NCI-H2196 treated with DMSO at 0.1 percent for 48 hours (cell line): ENCODE results near the gene MELTF.
A peak's percentile ranks its signal among the peaks of the same experiment; 100 is the strongest.
"Not testable (repeated sequence)": the region's sequence is repeated elsewhere in the genome, so short reads cannot be mapped to it uniquely, and the experiment has no call there.

Source experiments
- DNase-seq: peaks from one replicate; lab custom pipeline; 2025; ENCODE audit not compliant: unreplicated experiment; lab: John Stamatoyannopoulos, UW

MELTF gene

DNA sequence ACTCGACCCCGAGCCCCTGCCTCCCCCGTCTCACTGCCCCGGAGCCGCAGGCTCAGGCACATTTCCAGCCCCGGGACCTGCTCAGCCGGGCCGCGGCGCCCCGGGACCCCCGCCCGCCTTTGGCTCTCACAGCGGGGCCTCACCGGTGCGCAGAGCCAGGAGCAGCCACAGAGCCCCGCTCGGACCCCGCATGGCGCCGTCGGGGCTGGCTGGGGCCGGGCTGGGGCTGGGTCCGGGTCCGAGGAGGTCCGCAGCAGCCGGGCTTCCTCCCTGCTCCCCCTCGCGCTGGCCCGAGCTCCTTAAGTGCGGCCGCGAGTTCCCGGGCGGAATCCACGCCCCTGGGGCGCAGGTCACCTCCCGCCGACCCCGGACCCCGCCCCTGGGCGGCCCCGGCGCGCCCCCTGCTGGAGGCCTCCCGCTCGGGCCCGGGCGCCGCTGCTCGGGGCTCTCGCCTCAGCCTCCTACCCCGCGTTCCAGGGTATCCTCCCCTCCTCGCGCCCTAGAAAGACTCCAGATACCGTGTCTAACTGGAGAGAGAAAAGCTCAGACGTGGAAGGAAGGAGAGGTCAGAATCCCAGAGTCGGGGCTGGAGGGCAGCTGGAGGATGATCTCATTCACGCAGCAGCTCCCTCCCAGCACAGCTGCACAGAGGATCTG is at the start of gene MELTF:
Gene MELTF, minus strand, starts transcription at position 307 of the 657 bp plus-strand sequence. Its CDS starts 115 bp downstream, at position 192.
- peak; percentile 72 for DNase-seq

DNA sequence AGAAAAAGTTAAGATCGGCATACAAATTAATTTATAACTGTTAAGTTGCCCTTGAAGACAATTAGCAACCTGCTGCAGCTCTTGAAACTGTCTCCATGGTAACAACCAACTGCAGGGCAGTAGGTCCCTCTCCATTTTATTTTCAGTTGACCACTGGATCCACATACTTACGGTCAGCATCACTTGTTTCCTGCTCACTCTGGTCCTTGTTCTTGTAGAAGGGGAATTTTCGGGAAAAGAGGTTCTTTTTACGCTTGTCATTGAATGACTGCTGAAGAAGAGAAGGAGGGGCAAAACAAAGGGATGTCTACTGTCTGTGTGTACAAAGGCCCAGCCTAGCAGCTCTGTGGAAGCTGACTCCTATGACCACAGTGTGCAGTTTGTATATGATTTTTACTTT is 46.8 kb upstream of the MELTF start:
- no peak for DNase-seq

DNA sequence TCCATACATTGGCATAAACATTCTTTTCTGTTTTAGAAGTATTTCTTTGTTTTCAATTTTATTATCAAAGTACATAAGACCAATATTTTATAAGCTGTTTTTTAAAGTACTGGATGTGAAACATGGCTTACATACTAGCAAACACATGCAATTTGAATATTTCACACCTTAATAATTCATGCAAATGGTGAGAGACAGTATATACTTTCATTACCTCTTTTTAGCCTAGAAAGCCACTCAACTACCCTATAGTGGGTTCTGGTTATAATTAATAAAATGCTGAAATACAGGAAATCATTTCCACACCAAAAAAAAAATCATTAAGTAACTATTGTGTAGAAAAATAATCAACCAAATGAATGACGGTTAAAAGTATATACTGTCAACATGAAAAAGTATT is 38.5 kb upstream of the MELTF start:
- DNase-seq: no peak

DNA sequence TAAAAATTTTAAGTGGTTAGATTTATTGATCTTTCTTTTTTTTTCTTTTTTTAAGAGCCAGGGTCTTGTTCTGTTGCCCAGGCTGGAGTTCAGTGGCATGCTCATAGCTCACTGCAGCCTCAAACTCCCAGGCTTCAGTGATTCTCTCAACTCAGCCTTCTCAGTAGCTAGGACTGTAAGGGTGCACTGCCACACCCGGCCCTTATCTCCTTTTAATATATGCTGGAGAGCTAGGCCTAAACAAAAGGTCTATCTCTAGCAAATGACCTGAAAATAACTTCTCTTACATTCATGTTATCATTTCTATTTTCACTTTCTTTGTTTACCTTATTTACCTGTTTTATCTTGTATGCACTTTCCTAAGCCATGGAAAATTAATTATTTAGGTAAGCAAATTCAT is 35.2 kb upstream of the MELTF start:
- DNase-seq: no peak

DNA sequence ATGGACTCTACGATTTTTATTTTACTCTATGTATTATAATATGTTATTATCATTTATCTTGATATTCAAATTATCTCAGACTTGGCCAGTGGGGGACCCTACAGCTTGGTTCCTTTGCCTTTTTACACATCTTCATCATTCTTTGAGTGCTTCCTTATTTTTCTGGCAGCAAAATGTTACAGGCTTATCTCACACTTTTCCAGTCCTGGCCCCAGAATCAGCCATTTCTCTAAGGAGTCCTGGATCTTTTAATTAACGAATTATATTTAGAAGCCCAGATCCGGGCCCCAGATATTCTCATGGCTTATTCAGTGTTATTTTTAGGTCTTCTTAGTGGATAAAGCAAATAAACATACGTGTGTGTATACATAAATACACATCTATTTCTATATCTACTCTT is 32.8 kb upstream of the MELTF start:
- no peak for DNase-seq

DNA sequence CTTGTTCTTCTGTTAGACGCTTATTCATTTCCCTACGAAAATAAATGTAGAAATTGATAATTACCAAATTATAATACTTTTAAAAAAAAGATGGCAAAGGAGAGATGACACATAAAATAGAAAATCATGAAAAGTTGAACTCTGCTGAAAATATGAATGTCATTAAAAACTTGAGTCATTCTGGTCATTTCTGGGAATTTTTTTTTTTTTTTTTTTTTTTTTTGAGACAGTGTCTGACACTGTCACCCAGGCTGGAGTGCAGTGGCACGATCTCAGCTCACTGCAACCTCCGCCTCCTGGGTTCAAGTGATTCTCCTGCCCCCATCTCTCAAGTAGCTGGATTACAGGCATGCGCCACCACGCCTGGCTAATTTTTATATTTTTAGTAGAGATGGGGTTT is 22.0 kb upstream of the MELTF start:
- DNase-seq: not testable (repeated sequence)

DNA sequence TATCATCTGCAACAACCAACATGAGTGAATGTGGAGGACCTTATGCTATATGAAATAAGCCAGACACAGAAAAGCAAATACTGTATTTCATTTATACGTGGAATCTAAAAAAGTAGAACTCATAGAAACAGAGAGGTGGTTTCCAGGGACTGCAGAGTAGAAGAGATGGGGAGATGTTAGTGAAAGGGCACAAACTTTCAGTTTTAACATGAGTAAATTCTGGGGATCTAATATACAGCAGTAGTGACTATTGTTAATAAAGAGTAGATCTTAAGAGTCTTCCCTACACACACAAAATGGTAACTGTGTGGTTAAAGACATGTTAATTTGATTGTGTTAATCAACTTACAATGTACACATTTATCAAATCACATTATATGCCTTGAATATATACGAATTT is 20.9 kb upstream of the MELTF start:
- DNase-seq: no peak

DNA sequence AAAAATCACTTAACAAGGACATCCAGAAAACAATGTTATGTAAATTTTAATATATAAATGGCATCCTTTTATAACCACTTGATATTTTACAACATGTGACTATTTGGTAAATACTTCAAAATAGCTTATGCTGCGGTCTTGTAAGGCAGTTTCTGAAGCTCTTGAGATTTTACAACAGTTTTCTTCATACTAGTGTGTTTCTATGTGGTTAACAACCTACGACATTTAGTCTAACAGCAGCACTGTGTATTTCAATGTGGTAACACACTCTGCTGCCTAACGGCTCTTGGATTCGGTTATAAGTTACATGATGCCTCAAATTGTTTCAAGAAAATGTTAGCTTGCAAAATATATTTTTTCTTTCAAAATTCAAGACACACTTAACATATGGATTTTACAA is 12.9 kb upstream of the MELTF start:
- no peak for DNase-seq

DNA sequence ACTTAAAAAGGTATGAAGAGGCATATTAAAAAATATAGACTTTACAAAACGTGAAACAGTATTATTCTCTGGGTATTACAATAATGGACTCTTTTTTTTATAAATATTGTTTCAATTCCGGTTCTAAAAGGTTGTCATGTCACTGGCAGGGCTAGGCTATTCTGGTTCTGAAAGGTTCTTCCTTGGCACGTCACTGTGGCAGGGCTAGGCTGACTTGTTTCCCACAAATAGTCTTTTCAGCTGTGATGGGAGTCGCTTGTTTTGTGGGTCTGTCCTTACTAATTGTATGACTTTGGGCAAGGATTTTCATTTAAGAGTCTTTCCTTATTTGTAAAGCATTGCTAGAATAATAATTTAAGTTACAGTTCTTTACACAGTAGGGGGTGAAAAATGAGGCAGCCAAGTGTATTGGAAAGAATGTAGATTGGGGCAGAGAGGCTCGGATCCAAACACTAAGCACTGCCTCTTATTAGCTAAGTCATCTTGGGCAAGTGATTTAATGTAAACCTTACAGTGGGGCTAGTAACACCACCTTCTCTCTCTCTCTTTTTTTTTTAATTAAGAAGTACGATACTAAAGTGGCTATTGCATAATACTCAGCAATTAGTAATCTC is 12.4 kb upstream of the MELTF start:
- DNase-seq: no peak

DNA sequence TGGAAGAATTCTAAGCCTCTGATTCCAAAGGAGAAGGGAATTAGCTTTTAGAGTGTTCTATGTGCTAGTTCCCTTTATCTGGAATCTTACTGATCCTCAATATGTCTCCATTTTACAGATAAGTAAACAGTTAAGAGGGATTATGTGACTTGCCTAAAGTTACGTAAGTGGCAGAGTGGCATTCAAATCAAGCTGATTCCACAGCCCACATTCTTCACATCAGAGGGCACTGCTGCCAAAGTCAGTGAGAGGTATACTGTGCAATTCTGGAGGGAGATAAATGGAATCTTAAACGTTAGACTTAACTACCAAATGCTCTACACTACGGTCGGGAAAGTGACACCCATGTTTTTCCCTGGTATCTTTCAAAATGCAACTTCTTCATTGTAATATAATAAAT is 11.0 kb upstream of the MELTF start:
- no peak for DNase-seq

DNA sequence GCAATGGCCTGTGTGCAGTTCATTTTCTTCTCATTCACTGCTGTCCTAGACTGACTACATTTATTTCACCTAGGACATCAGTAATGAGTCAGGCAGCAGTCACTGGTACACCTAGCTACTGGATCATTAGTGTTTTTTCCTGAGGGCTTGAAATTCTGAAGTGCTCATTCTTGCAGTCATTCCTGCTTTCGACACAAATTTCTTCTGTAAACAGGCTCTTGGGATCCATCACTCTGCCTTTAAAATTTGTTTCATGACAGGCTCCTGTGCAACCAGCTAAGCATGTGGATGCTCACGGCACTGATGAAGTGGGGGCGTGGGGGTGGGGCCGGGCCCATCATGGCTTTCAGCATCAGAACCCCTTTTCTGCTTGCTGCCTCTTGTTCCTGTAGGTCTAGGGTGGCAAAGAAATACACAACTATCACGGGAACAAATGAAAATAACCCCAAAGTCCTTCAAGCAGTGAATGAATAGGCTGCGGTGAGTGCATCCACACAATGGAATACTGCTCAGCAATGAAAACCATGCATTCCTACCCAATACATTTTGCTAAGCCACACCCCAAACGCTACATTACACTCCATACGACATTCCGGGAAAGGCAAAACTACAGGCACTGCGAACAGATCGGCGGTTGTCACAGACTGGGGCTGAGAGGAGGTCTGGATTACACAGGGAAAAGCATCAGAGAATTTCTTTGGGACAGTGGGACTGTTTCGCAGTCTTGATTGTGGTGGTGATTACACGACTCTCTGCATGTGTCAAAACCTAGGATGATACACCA is 9.3 kb upstream of the MELTF start:
- DNase-seq: no peak

DNA sequence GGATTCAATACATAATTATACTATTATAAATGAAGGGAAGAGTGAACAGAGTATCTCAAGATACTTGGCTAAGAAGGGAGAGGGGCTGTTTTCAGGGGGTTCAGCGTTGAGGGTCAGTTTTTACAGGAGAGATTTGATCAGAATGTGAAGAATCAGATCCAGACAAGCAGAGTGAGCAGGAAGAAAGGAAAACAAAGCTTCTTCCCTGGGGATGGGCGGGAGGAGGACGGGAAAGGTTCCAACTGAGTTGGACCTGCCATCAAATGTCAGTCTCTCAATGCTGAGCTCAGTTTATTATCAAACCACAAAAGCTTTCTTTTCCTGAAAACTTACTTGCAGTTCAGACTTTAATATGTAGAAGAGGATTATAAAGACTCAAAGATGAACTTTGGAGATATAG is 6.0 kb upstream of the MELTF start:
- DNase-seq: no peak

DNA sequence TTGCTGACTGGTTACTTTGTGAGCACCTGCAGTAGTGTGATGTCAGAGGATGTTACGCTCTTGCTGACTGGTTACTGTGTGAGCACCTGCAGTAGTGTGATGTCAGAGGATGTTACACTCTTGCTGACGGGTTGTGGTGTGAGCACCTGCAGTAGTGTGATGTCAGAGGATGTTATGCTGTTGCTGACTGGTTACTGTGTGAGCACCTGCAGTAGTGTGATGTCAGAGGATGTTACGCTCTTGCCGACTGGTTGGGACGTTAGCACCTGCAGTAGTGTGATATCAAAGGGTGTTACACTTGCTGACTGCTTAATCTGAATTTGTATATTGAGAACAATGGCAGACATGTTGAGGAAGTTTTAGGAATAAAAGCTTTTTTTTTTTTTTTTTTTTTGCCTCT is 5.2 kb upstream of the MELTF start:
- DNase-seq: not testable (repeated sequence)

DNA sequence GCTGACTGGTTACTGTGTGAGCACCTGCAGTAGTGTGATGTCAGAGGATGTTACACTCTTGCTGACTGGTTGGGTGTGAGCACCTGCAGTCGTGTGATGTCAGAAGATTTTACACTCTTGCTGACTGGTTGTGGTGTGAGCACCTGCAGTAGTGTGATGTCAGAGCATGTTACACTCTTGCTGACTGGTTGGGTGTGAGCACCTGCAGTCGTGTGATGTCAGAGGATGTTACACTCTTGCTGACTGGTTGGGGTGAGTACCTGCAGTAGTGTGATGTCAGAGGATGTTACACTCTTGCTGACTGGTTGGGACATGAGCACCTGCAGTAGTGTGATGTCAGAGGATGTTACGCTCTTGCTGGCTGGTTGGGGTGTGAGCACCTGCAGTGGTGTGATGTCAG is 4.1 kb upstream of the MELTF start:
- not testable (repeated sequence) for DNase-seq

DNA sequence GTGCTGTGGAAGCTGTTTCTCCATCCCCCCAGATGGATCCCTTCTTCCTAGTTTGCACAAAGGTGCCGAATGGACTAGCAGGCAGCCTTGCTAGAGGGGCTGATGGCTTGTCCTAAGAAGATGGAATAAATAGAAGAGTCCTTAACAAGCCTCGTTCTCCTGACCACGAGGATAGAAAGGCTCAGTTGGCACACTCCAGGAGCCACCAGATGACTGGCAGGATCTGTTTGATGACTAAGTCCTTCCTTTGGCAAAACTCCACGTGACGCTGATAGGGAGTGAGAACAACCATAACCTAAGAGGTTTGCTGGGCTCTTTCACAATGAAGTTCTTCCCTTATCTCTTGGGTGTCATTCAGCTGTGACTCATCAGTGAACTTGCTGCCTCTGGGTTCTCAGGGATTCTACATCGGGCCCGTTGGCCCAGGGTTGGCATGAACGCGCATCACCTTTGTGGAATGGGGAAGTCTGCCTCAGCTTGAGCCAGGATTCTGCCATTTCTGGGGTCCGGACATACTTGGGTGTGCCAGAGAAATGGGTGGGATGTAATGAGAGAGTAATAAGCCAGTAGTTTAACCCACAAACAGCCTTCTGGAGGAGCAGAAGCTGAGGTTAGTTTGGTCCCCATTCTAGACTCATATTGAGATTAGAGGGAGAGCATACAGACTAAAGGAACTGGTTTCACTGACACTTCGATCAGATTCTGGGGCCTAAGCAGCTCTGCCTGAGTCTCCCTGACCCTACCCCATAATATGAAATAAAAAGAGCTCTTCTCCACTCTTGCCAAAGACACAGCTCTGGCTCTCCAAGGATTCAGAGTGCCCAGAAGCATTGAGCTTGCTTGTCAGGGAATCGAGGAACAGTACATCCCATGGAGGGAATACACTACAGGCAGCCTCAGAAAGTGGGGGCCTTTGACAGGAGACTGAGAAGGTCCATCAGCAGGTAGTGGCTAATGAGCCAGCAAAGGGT is 2.0 kb upstream of the MELTF start:
- DNase-seq: no peak

DNA sequence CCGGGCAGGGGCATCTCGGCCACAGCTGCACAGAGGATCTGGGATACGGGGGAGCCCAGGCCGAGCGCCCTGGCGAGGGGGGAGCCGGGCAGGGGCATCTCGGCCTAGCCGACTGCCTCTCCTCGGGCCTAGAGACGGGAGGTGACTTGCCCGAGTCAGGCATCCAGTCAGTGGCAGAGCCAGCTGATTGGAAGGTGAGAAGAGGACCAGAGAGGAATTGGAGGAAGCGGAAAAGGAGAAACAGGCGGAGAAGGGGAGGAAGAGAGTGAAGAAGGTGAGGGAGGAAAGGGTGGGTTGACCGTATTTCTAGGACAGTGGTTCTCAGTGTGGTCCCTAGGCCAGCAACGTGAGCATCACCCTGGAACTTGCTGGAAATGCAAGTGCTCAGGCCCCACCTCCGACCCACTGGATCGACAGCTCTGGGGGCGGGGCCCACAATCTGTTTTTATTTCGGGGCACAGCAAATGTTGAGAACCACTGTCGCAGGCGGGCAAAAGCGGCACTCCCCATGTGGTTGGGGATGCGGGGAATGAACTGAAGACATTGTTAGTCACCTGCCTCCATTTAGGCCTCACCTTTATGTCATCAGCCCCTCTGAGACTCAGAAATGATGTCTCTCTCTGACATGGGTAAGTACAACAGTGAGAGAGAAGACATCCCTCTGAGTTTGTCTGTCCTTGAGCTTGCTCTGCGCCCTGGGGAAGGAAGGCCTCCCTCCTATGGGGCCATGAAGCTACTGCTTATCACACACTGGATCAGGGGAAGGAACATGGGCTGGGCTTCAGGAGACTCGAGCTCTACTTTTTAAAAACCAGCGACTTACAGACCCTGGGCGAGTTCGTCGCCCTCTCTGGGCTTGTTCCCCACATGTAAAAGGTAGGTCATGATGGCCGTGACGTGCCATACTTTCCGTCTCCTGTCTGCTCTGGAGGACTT is 1.0 kb upstream of the MELTF start:
- no peak for DNase-seq

DNA sequence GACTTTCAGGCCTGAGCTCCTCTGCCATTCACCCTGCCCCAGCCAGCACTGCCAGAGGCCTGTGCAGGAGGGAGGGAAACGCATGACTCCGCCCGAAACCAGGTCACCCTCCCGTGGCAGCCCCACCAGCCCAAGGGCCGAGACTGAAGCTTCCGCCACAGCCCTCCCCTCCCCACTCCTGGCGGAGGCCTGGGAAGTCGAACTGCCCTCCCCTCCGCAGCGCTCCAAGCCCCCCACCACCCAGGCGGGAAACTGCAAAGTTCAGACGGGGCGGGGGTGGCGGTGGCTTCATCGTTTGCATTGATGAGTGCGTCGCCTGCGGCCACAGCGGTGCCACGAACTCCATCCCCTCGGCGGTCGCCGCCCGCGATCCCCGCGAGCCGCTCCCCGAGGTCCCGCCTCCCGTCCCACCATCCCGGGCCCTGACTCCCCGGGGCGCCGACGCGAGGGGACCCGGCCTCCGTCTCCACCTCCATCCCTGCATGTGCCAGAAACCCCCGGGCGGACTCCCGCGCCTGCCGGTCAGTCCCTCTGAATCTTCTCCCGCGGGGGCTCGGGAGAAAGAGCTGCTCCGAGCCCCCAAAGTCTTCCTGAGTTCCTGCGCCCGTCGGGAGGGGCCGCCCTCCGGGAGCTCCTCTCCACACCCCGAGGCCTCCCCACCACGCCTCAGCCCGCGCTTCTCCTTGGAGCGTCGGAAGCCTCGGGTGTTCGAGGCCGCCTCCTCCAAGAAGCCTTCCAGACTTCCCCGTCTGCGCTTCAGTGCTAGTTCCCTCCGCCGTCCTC is 698 bp downstream of the MELTF start:
- no peak for DNase-seq

DNA sequence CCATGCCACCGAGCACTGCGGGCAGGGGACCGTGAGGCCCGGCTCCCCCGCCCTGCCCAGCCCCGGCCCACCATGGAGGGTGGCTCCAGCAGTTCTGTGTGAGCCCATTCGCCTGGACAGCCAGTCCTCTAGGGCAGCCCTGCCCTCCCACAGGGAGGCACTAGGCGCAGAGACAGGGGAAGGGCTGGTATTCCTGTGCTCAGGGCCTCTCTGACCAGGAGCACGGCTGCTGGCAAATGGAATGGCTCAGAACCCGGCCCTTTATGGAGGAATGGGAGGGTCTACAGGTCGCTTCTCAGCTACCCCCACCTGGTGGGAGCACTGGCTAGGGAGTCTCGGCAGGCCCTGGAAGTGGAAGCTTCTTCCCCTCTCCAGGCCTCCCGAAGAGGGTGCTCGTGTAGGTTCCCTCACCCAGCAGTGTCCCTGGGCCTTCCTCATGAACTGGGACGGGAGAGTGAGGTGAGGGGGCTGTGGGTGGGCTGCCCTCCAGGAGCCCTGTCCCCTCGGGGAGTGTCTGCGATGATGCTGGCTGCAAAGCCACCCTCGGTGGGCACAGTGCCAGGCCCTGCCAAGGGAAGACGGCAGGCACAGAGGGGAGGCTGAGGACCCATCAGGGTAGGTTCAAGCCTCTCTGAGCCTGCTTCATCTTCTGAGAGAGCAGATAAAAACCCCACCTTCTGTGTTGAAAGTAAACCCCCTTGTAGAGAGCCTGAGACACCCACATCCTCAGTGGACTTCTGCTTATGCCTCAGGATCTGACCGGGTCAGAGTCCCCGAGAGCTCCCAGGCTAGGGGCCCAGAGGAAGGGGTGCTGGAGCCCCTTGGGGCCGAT is 1.5 kb downstream of the MELTF start:
- no peak for DNase-seq
